Measurements from ENCODE around the gene DPY19L2.
"Not testable (repeated sequence)": the region's sequence is repeated elsewhere in the genome, so short reads cannot be mapped to it uniquely, and the experiment has no call there.

DPY19L2 gene

GRCh38 chr12:63583289-63583688, 85.0 kb downstream of the DPY19L2 start:
- not testable (repeated sequence) for DNase-seq (ENCODE audit: low read depth); H3K4me3 ChIP-seq (ENCODE audit: low read length)

GRCh38 chr12:63577631-63578030, 90.7 kb downstream of the DPY19L2 start:
- H3K4me3 ChIP-seq (ENCODE audit: low read length); DNase-seq (ENCODE audit: low read depth): not testable (repeated sequence)

DNA sequence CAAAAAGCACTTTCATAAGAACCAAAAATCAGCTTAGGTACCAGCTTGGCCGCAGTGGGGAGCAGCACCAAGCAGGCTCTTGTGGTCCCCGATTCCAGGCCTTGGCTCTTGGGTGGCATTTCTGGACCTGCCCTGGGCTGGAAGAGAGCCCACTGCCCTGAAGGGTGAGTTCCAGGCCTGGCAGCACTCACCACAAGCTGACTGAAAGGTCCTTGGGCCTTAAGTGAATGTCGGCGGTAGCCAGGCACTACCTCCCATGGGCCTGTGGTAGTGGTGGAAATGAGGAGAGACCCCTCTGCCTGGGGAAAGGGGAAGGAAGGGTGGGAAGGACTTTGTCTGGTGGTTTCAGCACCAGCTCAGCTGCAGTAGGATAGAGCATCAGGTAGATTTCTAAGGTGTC, 96.3 kb downstream of the DPY19L2 start:
- H3K4me3 ChIP-seq (ENCODE audit: low read length); DNase-seq (ENCODE audit: low read depth): not testable (repeated sequence)

- DNase-seq (ENCODE audit: low read depth); H3K4me3 ChIP-seq (ENCODE audit: low read length): not testable (repeated sequence)
Measured at GRCh38 chr12:63558445-63558844, 109.8 kb downstream of the DPY19L2 start.

GRCh38 chr12:63551397-63551796, 116.9 kb downstream of the DPY19L2 start:
- not testable (repeated sequence) for H3K4me3 ChIP-seq (ENCODE audit: low read length); DNase-seq (ENCODE audit: low read depth)

GRCh38 chr12:63549034-63549433, 119.3 kb downstream of the DPY19L2 start:
- DNase-seq (ENCODE audit: low read depth); H3K4me3 ChIP-seq (ENCODE audit: low read length): not testable (repeated sequence)

DNA sequence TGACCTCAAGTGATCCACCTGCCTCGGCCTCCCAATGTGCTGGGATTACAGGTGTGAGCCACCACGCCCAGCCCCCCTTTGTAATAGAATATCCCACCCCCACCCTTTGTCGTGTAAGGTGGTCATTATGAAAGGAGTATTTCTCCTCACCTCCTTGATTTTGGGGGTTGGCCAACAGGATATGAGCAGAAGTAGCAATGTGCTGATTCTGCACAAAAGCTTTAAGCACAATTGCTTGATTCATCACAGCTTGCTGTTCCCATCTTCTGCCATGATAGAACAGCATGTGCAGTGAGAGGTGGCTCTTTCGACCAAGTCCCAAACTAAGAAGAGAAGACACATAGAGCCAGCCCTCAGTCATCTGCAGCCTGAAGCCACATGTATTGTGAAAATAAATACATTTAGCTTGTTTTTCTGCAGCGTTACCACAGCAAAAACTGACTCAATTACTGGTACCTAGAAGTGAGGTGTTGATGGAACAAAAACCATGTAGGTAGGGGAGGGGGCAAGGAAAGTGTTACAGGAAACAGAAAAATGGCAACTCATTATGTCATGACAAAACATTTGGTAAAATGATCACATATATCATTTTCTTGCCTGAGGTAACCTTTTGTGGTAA, 122.9 kb downstream of the DPY19L2 start:
- not testable (repeated sequence) for H3K4me3 ChIP-seq (ENCODE audit: low read length); DNase-seq (ENCODE audit: low read depth)

DNA sequence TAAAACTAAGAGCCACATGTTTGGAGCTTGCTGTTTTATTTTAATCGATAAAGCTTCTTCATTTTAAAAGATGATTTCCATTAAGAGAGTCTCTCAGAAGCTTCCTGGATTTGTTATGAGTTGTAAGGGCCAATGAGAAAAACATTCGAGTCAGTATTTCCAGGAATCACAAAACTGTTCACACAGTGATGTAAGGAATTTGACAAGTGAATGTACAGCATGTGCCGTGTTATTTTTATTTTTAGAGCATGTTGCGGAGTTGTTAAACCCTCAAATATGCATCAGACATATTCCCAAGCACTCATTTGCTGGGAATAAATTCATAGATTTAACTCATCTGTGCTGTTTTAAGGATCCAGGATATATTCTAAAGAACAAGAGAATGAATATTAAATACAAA, 129.6 kb downstream of the DPY19L2 start:
- not testable (repeated sequence) for DNase-seq (ENCODE audit: low read depth); H3K4me3 ChIP-seq (ENCODE audit: low read length)

DNA sequence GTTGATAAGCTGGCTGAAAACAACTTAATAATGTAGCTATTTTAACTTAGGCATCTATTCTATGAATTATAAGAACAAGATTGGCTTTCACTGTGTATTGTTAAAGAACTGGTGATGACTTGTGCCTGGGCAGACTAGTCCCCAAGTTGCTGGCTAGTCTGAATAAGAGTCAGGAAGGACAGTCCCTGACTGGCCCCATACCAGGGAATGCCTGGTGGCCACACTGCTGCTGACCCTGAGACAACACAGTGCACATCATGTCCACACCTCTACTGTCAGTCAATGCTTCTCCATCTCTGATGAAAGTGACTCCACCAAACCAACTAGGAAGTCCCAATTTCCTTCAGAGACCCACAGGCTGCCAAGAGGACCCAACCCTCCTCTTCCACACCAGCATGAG, 130.5 kb downstream of the DPY19L2 start:
- not testable (repeated sequence) for DNase-seq (ENCODE audit: low read depth); H3K4me3 ChIP-seq (ENCODE audit: low read length)

- DNase-seq (ENCODE audit: low read depth); H3K4me3 ChIP-seq (ENCODE audit: low read length): not testable (repeated sequence)
Measured at GRCh38 chr12:63529641-63530040, 138.7 kb downstream of the DPY19L2 start.

DNA sequence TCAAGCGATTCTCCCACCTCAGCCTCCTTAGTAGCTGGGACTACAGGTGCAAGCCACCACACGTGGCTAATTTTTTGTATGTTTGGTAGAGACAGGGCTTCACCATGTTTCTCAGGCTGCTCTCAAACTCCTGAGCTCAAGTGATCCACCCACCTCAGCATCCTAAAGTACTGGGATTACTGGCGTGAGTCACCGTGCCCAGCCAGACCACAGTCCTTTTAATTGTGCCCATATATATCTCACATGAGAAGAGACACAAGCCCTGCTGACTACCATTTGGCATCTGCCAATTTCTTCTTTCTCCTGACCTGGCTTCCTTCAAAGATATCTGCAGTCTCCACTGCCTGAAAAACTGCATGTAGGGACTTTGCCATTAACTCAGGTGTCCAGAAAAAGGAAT, 142.5 kb downstream of the DPY19L2 start:
- TF ChIP-seq, protein P1, sequence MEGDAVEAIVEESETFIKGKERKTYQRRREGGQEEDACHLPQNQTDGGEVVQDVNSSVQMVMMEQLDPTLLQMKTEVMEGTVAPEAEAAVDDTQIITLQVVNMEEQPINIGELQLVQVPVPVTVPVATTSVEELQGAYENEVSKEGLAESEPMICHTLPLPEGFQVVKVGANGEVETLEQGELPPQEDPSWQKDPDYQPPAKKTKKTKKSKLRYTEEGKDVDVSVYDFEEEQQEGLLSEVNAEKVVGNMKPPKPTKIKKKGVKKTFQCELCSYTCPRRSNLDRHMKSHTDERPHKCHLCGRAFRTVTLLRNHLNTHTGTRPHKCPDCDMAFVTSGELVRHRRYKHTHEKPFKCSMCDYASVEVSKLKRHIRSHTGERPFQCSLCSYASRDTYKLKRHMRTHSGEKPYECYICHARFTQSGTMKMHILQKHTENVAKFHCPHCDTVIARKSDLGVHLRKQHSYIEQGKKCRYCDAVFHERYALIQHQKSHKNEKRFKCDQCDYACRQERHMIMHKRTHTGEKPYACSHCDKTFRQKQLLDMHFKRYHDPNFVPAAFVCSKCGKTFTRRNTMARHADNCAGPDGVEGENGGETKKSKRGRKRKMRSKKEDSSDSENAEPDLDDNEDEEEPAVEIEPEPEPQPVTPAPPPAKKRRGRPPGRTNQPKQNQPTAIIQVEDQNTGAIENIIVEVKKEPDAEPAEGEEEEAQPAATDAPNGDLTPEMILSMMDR (IDR thresholded peaks at IDR 0.05; ENCODE audit: insufficient read depth, low read depth, low read length, missing control alignments) = no peak
- no peak for DNase-seq (ENCODE audit: low read depth)

GRCh38 chr12:63521706-63522105, 146.6 kb downstream of the DPY19L2 start:
- TF ChIP-seq, protein P1 (IDR thresholded peaks at IDR 0.05; ENCODE audit: insufficient read depth, low read depth, low read length, missing control alignments) = no peak
- H3K4me3 ChIP-seq (ENCODE audit: low read length) = no peak overlapping the region
- DNase-seq (ENCODE audit: low read depth) = no peak

More for the DNA sequence above, 142.5 kb downstream of the DPY19L2 start:
- H3K4me3 ChIP-seq (ENCODE audit: low read length) = no peak overlapping the region
